ENCODE data around the gene RBM4B.

Gene RBM4B

DNA sequence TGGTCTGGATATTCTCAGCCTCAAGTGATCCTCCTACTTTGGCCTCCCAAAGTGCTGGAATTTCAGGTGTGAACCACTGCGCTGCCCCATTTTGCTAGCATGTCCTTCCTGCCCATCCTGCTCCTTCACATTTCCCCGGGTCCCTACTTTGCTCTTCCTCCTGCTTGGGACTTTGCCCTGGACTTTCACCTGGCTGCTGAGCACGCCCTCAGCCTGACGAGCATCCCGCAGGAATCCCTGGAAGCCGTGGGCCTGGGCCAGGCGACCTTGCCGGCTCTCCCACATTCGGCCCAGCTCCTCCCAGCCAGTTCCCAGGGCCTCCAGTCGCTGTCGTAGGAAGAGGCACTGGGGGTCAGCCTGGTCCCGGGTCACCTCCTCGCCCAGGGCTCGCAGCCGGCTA lies 22.6 kb upstream of the RBM4B start:
- no peak overlapping the region for H3K4me3 ChIP-seq (replicated peaks; ENCODE audit: insufficient read depth, low read length)
- H3K27me3 ChIP-seq (ENCODE audit: insufficient read depth, poor library complexity, severe bottlenecking), result no peaks in the 10 kb centered on the region
- H3K27ac ChIP-seq (replicated peaks), result no peak overlapping the region
- TF ChIP-seq, protein P1, sequence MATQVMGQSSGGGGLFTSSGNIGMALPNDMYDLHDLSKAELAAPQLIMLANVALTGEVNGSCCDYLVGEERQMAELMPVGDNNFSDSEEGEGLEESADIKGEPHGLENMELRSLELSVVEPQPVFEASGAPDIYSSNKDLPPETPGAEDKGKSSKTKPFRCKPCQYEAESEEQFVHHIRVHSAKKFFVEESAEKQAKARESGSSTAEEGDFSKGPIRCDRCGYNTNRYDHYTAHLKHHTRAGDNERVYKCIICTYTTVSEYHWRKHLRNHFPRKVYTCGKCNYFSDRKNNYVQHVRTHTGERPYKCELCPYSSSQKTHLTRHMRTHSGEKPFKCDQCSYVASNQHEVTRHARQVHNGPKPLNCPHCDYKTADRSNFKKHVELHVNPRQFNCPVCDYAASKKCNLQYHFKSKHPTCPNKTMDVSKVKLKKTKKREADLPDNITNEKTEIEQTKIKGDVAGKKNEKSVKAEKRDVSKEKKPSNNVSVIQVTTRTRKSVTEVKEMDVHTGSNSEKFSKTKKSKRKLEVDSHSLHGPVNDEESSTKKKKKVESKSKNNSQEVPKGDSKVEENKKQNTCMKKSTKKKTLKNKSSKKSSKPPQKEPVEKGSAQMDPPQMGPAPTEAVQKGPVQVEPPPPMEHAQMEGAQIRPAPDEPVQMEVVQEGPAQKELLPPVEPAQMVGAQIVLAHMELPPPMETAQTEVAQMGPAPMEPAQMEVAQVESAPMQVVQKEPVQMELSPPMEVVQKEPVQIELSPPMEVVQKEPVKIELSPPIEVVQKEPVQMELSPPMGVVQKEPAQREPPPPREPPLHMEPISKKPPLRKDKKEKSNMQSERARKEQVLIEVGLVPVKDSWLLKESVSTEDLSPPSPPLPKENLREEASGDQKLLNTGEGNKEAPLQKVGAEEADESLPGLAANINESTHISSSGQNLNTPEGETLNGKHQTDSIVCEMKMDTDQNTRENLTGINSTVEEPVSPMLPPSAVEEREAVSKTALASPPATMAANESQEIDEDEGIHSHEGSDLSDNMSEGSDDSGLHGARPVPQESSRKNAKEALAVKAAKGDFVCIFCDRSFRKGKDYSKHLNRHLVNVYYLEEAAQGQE (IDR thresholded peaks at IDR 0.05; ENCODE audit: insufficient replicate concordance, low read depth), result no peak
- TF ChIP-seq SPI1 (IDR thresholded peaks at IDR 0.05; ENCODE audit: borderline replicate concordance, low read depth), result no peak
- TF ChIP-seq, protein P2, sequence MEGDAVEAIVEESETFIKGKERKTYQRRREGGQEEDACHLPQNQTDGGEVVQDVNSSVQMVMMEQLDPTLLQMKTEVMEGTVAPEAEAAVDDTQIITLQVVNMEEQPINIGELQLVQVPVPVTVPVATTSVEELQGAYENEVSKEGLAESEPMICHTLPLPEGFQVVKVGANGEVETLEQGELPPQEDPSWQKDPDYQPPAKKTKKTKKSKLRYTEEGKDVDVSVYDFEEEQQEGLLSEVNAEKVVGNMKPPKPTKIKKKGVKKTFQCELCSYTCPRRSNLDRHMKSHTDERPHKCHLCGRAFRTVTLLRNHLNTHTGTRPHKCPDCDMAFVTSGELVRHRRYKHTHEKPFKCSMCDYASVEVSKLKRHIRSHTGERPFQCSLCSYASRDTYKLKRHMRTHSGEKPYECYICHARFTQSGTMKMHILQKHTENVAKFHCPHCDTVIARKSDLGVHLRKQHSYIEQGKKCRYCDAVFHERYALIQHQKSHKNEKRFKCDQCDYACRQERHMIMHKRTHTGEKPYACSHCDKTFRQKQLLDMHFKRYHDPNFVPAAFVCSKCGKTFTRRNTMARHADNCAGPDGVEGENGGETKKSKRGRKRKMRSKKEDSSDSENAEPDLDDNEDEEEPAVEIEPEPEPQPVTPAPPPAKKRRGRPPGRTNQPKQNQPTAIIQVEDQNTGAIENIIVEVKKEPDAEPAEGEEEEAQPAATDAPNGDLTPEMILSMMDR (IDR thresholded peaks at IDR 0.05; ENCODE audit: insufficient read depth, low read length), result no peak
- TF ChIP-seq GABPA (IDR thresholded peaks at IDR 0.05; ENCODE audit: low read depth), result no peak
- no peak for TF ChIP-seq POLR2AphosphoS5 (IDR thresholded peaks at IDR 0.05; ENCODE audit: low read depth)
- no peak for DNase-seq (ENCODE audit: low read depth in 1 of 2, low spot score in 1 of 2)

DNA sequence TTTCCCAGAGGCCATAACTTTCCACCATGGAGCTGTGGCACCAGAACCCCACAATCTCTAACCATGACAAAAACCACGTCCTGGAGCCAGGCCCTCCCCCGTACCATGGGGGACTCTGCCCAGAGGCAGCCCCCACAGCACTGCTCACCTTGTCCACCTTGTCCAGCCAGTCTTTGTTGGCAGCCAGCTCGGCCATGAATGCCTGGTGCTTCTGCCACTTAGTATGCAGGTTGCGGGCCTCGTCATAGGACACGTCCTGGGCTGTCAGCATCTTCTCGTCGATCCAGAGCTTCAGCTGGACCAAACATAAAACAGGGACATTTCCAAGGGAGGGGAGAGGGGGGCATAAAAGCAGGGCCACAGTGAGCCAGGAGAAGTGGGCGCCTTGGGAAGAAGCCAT lies 20.8 kb upstream of the RBM4B start:
- H3K27ac ChIP-seq (replicated peaks), result no peak overlapping the region
- no peak for TF ChIP-seq SPI1 (IDR thresholded peaks at IDR 0.05; ENCODE audit: borderline replicate concordance, low read depth)
- TF ChIP-seq, protein P2 (IDR thresholded peaks at IDR 0.05; ENCODE audit: insufficient read depth, low read length), result no peak
- no peak for TF ChIP-seq POLR2AphosphoS5 (IDR thresholded peaks at IDR 0.05; ENCODE audit: low read depth)
- TF ChIP-seq, protein P1 (IDR thresholded peaks at IDR 0.05; ENCODE audit: insufficient replicate concordance, low read depth), result no peak
- no peak for TF ChIP-seq GABPA (IDR thresholded peaks at IDR 0.05; ENCODE audit: low read depth)
- H3K4me3 ChIP-seq (replicated peaks; ENCODE audit: insufficient read depth, low read length), result no peak overlapping the region
- no peaks in the 10 kb centered on the region for H3K27me3 ChIP-seq (ENCODE audit: insufficient read depth, poor library complexity, severe bottlenecking)
- DNase-seq (ENCODE audit: low read depth in 1 of 2, low spot score in 1 of 2), result no peak

GRCh38 chr11:66697988-66698387 lies 20.3 kb upstream of the RBM4B start:
- Histone ChIP-seq H3K4me3 (replicated peaks; ENCODE audit: insufficient read depth, low read length) (no peak overlapping the region), H3K27ac (replicated peaks) (no peak overlapping the region), H3K27me3 (ENCODE audit: insufficient read depth, poor library complexity, severe bottlenecking) (no peaks in the 10 kb centered on the region)
- no peak for DNase-seq (ENCODE audit: low read depth in 1 of 2, low spot score in 1 of 2)
- TF ChIP-seq, protein P1 (IDR thresholded peaks at IDR 0.05; ENCODE audit: insufficient replicate concordance, low read depth), result no peak
- TF ChIP-seq POLR2AphosphoS5 (IDR thresholded peaks at IDR 0.05; ENCODE audit: low read depth) (no peak), SPI1 (IDR thresholded peaks at IDR 0.05; ENCODE audit: borderline replicate concordance, low read depth) (no peak), GABPA (IDR thresholded peaks at IDR 0.05; ENCODE audit: low read depth) (no peak)
- TF ChIP-seq, protein P2 (IDR thresholded peaks at IDR 0.05; ENCODE audit: insufficient read depth, low read length), result no peak
